Colonic mucosa (tissue), 4 donors: ENCODE data around the gene ATP10A. TPM values are rescaled to one million over a fixed set of nuclear protein-coding genes. Genes with fewer than 3 reads are reported as not detected.
"Not testable (repeated sequence)": the region's sequence is repeated elsewhere in the genome, so short reads cannot be mapped to it uniquely, and the experiment has no call there.

Experiments used
- DNase-seq: peaks from one replicate; pipeline ENCODE4 v3.0.0-alpha.2; 2020
- H3K27ac ChIP-seq: fragments of 200-600 bp; one replicate; pipeline ENCODE4 v1.8.0; 2021
- H3K27me3 ChIP-seq: fragments of 200-600 bp; one replicate; pipeline ENCODE4 v1.8.0; 2021
- H3K36me3 ChIP-seq: fragments of 200-600 bp; one replicate; pipeline ENCODE4 v1.8.0; 2021
- H3K4me1 ChIP-seq: fragments of 200-600 bp; one replicate; pipeline ENCODE4 v1.8.0; 2021; ENCODE audit warnings: mild to moderate bottlenecking
- H3K4me3 ChIP-seq: fragments of 200-600 bp; one replicate; pipeline ENCODE4 v1.8.0; 2021
- H3K9ac ChIP-seq, 2 donors: one replicate each; pipeline ENCODE4 v1.7.0; 2013; ENCODE audit warnings: control low read depth in 2 of 2, low read depth in 2 of 2, low read length in 2 of 2
- H3K9me3 ChIP-seq: fragments of 200-600 bp; one replicate; pipeline ENCODE4 v1.8.0; 2021
- CTCF ChIP-seq: fragments of 200-600 bp; IDR thresholded peaks from one replicate; pipeline ENCODE4 v1.8.0; 2022; ENCODE audit warnings: antibody characterized with exemption, mild to moderate bottlenecking
- intact Hi-C: fragments of 100-400 bp; cut with DNase I; formaldehyde crosslinking; loops from one replicate; pipeline ENCODE4 v1.14.1; 2022
- total RNA-seq, 2 donors: library from RNA; stranded (reverse); fragmentation: NEBNext Ultra II Directional in 1 of 2; extraction: Animal tissue kit (Norgen Biotek cat#: 25700) in 1 of 2; gene quantifications; one replicate each; pipeline ENCODE4 v1.2.1, GENCODE V29; 2021
- donor health status: healthy.
- donor health status: DM: no; HTN: no; CAD: no.
- donor health status: DM: no; HTN: no; CAD: no.

The ATP10A gene
- total RNA-seq, 2 donors from 2014 or later = 0.89 to 1.0 TPM

- no peaks in the 10 kb centered on the region for H3K4me1 ChIP-seq
- no peak for TF ChIP-seq CTCF
- H3K27ac ChIP-seq = peak overlapping the region; percentile 47
- intact Hi-C loops = no loop called here
- H3K4me3 ChIP-seq = no peak overlapping the region
- no peaks in the 10 kb centered on the region for H3K27me3 ChIP-seq
- H3K9me3 ChIP-seq = no peaks in the 10 kb centered on the region
- no peak for DNase-seq
- peak overlapping the region in 1 of 2 donors; percentile 34 for H3K9ac ChIP-seq
- H3K36me3 ChIP-seq = no peaks in the 10 kb centered on the region
Measured at GRCh38 chr15:25859838-25860645, 3.1 kb downstream of the ATP10A start.

- DNase-seq = no peak
- no peaks in the 10 kb centered on the region for H3K9me3 ChIP-seq
- H3K4me1 ChIP-seq = no peaks in the 10 kb centered on the region
- TF ChIP-seq CTCF = no peak
- no peaks in the 10 kb centered on the region for H3K27me3 ChIP-seq
- no peaks in the 10 kb centered on the region for H3K36me3 ChIP-seq
- intact Hi-C loops = no loop called here
- H3K27ac ChIP-seq = no peak overlapping the region
- no peak overlapping the region for H3K4me3 ChIP-seq
- peak overlapping the region in 1 of 2 donors; percentile 46 for H3K9ac ChIP-seq
Measured at GRCh38 chr15:25858952-25859760, 4.0 kb downstream of the ATP10A start.

GRCh38 chr15:25856059-25856458 lies 7.1 kb downstream of the ATP10A start:
- intact Hi-C loops = not testable (repeated sequence)

GRCh38 chr15:25852661-25853524 lies 10.2 kb downstream of the ATP10A start:
- Histone ChIP-seq H3K9me3 (no peaks in the 10 kb centered on the region), H3K4me1 (peaks cover 3% of the 10 kb centered on the region), H3K36me3 (no peaks in the 10 kb centered on the region), H3K27ac (no peak overlapping the region), H3K4me3 (no peak overlapping the region), H3K27me3 (no peaks in the 10 kb centered on the region), H3K9ac (no peak overlapping the region)
- DNase-seq = no peak
- TF ChIP-seq CTCF = no peak
- intact Hi-C loops = no loop called here

More at GRCh38 chr15:25856059-25856458, 7.1 kb downstream of the ATP10A start:
- not testable (repeated sequence) for H3K9ac ChIP-seq, H3K36me3 ChIP-seq, H3K4me3 ChIP-seq, H3K4me1 ChIP-seq, H3K27me3 ChIP-seq, H3K9me3 ChIP-seq, H3K27ac ChIP-seq, DNase-seq

GRCh38 chr15:25852027-25852426 lies 11.1 kb downstream of the ATP10A start:
- H3K9me3 ChIP-seq = no peaks in the 10 kb centered on the region
- intact Hi-C loops = no loop called here
- H3K4me3 ChIP-seq = no peak overlapping the region
- H3K27me3 ChIP-seq = no peaks in the 10 kb centered on the region
- TF ChIP-seq CTCF = no peak
- H3K4me1 ChIP-seq = peaks cover 3% of the 10 kb centered on the region
- DNase-seq = no peak
- no peak overlapping the region for H3K27ac ChIP-seq
- no peak overlapping the region for H3K9ac ChIP-seq
- no peaks in the 10 kb centered on the region for H3K36me3 ChIP-seq
